HEK293T (cell line): ENCODE data around the gene PCBP3.

Experiments used
- ARNT ChIP-seq: fragments of 450-650 bp; IDR thresholded peaks from 2 replicates; pipeline ENCODE4 v1.6.1; 2017; ENCODE audit warnings: mild to moderate bottlenecking
- BHLHE40 ChIP-seq: fragments of 450-650 bp; IDR thresholded peaks from 2 replicates; pipeline ENCODE4 v1.6.1; 2016; ENCODE audit warnings: mild to moderate bottlenecking, moderate library complexity, borderline replicate concordance
- CTBP1 ChIP-seq: fragments of 450-650 bp; IDR thresholded peaks from 2 replicates; pipeline ENCODE4 v1.6.1; 2016; ENCODE audit warnings: borderline replicate concordance
- ELF4 ChIP-seq: fragments of 450-650 bp; IDR thresholded peaks from 2 replicates; pipeline ENCODE4 v1.6.1; 2017; ENCODE audit warnings: antibody characterized with exemption
- FOXK2 ChIP-seq: fragments of 450-650 bp; IDR thresholded peaks from 2 replicates; pipeline ENCODE4 v1.6.1; 2016; ENCODE audit warnings: mild to moderate bottlenecking
- FOXM1 ChIP-seq: fragments of 450-650 bp; IDR thresholded peaks from 2 replicates; pipeline ENCODE4 v1.6.1; 2017; ENCODE audit warnings: mild to moderate bottlenecking, borderline replicate concordance
- HDGF ChIP-seq: fragments of 450-650 bp; IDR thresholded peaks from 2 replicates; pipeline ENCODE4 v1.6.1; 2017; ENCODE audit warnings: antibody characterized with exemption, borderline replicate concordance
- LEF1 ChIP-seq: fragments of 450-650 bp; IDR thresholded peaks from 2 replicates; pipeline ENCODE4 v1.6.1; 2017; ENCODE audit warnings: mild to moderate bottlenecking, borderline replicate concordance
- NFRKB ChIP-seq: fragments of 450-650 bp; IDR thresholded peaks from 2 replicates; pipeline ENCODE4 v1.6.1; 2016; ENCODE audit warnings: mild to moderate bottlenecking, moderate library complexity
- PKNOX1 ChIP-seq: fragments of 450-650 bp; IDR thresholded peaks from 2 replicates; pipeline ENCODE4 v1.6.1; 2016
- SP1 ChIP-seq: fragments of 450-650 bp; IDR thresholded peaks from 2 replicates; pipeline ENCODE4 v1.6.1; 2017
- TARDBP ChIP-seq: fragments of 450-650 bp; IDR thresholded peaks from 2 replicates; pipeline ENCODE4 v1.6.1; 2016
- ZNF384 ChIP-seq: fragments of 450-650 bp; IDR thresholded peaks from 2 replicates; pipeline ENCODE4 v1.6.1; 2016

- no peak for TF ChIP-seq BHLHE40
- TF ChIP-seq SP1, result no peak
- no peak for TF ChIP-seq TARDBP
- no peak for TF ChIP-seq HDGF
- TF ChIP-seq ARNT, result no peak
- no peak for TF ChIP-seq FOXM1
- no peak for TF ChIP-seq FOXK2
- TF ChIP-seq NFRKB, result no peak
- no peak for TF ChIP-seq ELF4
- no peak for TF ChIP-seq ZNF384
- TF ChIP-seq CTBP1, result no peak
- TF ChIP-seq LEF1, result no peak
- TF ChIP-seq PKNOX1, result no peak
Observed at GRCh38 chr21:45763506-45763905, 120.0 kb downstream of the PCBP3 start.
